Activated B cell treated with CpG ODN at 0.5 μM for 24 hours (primary cell): ENCODE data around the gene CYP2D6. TPM values are rescaled to one million over a fixed set of nuclear protein-coding genes. Genes with fewer than 3 reads are reported as not detected.

Source experiments
- ATAC-seq: fragments of 200-7000 bp; cut with Tn5 transposase; one replicate; pipeline ENCODE4 v1.10.0; 2021; ENCODE audit warnings: low read depth, mild to moderate bottlenecking, moderate library complexity
- CTCF ChIA-PET: fragments of 350-600 bp; sonication (Branson Sonifier 250); formaldehyde crosslinking; loops from one replicate; lab custom pipeline; 2021; ENCODE audit warnings: antibody characterized with exemption; lab: Charles Lee
- POLR2A ChIA-PET: fragments of 350-600 bp; sonication (Branson Sonifier 250); formaldehyde crosslinking; loops from one replicate; lab custom pipeline; 2021; ENCODE audit warnings: antibody characterized with exemption; lab: Charles Lee
- DNase-seq: peaks from one replicate; pipeline ENCODE4 v3.0.0; 2022
- H3K27ac Mint-ChIP-seq: one replicate; pipeline ENCODE4 v1.8.0; 2020; ENCODE audit warnings: mixed read lengths
- H3K27me3 Mint-ChIP-seq: one replicate; pipeline ENCODE4 v1.8.0; 2021; ENCODE audit warnings: mixed read lengths
- H3K36me3 Mint-ChIP-seq: one replicate; pipeline ENCODE4 v1.8.0; 2021; ENCODE audit warnings: low read depth, mixed read lengths
- H3K4me1 Mint-ChIP-seq: one replicate; pipeline ENCODE4 v1.8.0; 2021; ENCODE audit warnings: mixed read lengths
- H3K4me3 Mint-ChIP-seq: one replicate; pipeline ENCODE4 v1.8.0; 2020; ENCODE audit warnings: mild to moderate bottlenecking, mixed read lengths
- H3K9me3 Mint-ChIP-seq: one replicate; pipeline ENCODE4 v1.8.0; 2020; ENCODE audit warnings: mixed read lengths
- intact Hi-C: fragments of 100-400 bp; cut with micrococcal nuclease; formaldehyde crosslinking; loops from one replicate; pipeline ENCODE4 v1.15.1; 2024
- total RNA-seq: library from RNA; stranded (reverse); gene quantifications from 2 replicates; pipeline ENCODE4 v1.2.3, GENCODE V29; 2022
- TF ChIP-seq, protein P1 (sequence below): fragments of 200-600 bp; IDR thresholded peaks from one replicate; pipeline ENCODE4 v1.8.0; 2022; ENCODE audit warnings: antibody characterized with exemption, mild to moderate bottlenecking

CYP2D6 gene
- total RNA-seq, 1 donor from 2014 or later = 2.8 TPM

DNA sequence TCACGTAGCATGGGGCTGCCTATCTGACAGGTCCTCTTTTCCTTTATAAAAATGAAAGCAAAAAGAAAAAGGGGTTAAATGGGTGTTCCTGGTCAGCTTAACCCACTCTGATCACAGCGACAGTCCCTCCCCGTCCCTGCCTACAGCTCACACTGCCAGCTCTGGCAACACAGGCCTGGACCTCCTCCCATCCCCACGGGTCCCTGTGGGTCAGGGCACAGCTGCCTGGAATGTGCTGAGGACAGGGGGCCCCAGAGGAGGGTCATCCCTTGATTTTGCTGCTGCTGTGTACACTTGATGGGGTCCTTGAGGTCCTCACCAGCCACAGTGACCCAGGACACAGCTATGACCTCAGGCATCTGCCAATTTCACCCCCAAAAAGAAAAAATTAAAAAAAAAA is 29.6 kb upstream of the CYP2D6 start:
- no peaks in the 10 kb centered on the region for H3K4me1 Mint-ChIP-seq
- POLR2A ChIA-PET = interaction anchor here (0.6 kb wide), 1 partner anchor 162 kb away, joined by 8 read pairs; the partner anchor contains the start of gene WBP2NL
- intact Hi-C loops = loop anchor here (10.0 kb wide), 1 partner anchor 65 kb away; the partner anchor contains the start of gene NDUFA6
- no peak overlapping the region for H3K27ac Mint-ChIP-seq
- H3K4me3 Mint-ChIP-seq = no peak overlapping the region
- no peaks in the 10 kb centered on the region for H3K27me3 Mint-ChIP-seq
- TF ChIP-seq, protein P1, sequence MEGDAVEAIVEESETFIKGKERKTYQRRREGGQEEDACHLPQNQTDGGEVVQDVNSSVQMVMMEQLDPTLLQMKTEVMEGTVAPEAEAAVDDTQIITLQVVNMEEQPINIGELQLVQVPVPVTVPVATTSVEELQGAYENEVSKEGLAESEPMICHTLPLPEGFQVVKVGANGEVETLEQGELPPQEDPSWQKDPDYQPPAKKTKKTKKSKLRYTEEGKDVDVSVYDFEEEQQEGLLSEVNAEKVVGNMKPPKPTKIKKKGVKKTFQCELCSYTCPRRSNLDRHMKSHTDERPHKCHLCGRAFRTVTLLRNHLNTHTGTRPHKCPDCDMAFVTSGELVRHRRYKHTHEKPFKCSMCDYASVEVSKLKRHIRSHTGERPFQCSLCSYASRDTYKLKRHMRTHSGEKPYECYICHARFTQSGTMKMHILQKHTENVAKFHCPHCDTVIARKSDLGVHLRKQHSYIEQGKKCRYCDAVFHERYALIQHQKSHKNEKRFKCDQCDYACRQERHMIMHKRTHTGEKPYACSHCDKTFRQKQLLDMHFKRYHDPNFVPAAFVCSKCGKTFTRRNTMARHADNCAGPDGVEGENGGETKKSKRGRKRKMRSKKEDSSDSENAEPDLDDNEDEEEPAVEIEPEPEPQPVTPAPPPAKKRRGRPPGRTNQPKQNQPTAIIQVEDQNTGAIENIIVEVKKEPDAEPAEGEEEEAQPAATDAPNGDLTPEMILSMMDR = no peak
- no peak for ATAC-seq
- CTCF ChIA-PET = interaction anchor here (1.5 kb wide), 1 partner anchor 12 kb away, joined by 3 read pairs; no protein-coding TSS in a partner anchor
- peaks cover 52% of the 10 kb centered on the region for H3K36me3 Mint-ChIP-seq
- DNase-seq = no peak
- no peaks in the 10 kb centered on the region for H3K9me3 Mint-ChIP-seq

DNA sequence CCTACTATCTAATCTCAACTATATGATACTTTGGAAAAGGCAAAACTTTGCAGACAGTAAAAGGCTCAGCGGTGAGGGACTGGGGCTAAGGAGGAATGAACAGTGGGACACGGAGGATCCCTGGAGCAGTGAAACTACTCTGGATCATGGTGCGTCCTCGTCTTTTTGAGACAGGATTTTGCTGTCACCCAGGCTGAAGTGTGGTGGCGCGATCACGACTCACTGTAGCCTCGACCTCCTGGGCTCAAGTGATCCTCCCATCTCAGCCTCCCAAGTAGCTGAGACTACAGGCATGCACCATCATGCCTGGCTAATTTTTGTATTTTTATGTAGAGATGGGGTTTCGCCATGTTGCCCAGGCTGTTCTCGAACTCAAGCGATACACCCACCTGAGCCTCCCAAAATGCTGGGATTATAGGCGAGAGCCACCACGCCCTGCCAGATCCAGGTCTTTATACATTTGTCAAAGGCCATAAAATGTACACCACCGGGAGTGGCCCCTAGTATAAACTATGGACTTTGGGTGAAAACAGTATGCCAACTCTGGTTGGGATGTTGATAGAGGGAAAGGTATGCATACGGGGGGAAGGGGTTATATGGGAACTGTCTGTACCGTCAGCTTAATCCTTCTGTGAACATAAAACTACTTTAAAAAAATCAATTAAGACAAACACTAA is 28.0 kb upstream of the CYP2D6 start:
- CTCF ChIA-PET = no interaction called here
- POLR2A ChIA-PET = no interaction called here
- TF ChIP-seq, protein P1 = no peak

DNA sequence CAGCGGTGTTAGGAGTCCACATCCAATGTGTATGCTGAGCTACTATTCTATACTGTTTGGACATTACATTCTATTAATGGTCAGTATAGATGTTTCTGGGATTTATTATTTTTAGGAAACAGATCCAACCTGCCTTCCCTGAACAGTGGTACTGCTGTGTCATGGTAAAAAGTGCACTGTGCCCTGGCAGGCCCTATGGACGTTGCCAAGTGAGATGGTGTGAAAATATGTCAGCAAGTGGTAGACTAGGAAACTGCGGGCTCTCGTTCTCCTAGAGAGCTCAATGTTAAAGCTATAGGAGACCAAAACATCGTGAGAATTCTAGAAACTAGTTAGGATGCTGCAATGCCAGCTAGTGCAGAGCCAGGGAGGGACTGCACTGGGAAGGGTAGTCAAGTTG is 26.0 kb upstream of the CYP2D6 start:
- peaks cover 48% of the 10 kb centered on the region for H3K36me3 Mint-ChIP-seq
- CTCF ChIA-PET = no interaction called here
- DNase-seq = no peak
- POLR2A ChIA-PET = no interaction called here
- H3K4me1 Mint-ChIP-seq = no peaks in the 10 kb centered on the region
- H3K27me3 Mint-ChIP-seq = no peaks in the 10 kb centered on the region
- TF ChIP-seq, protein P1 = no peak
- no peak overlapping the region for H3K27ac Mint-ChIP-seq
- no peak overlapping the region for H3K4me3 Mint-ChIP-seq
- H3K9me3 Mint-ChIP-seq = no peaks in the 10 kb centered on the region
- no peak for ATAC-seq
- intact Hi-C loops = no loop called here

More for the DNA sequence above, 28.0 kb upstream of the CYP2D6 start:
- H3K27ac Mint-ChIP-seq = no peak overlapping the region
- ATAC-seq (no peak), DNase-seq (no peak)
- no peaks in the 10 kb centered on the region for H3K4me1 Mint-ChIP-seq
- H3K27me3 Mint-ChIP-seq = no peaks in the 10 kb centered on the region
- H3K36me3 Mint-ChIP-seq = peaks cover 52% of the 10 kb centered on the region
- intact Hi-C loops = no loop called here
- no peak overlapping the region for H3K4me3 Mint-ChIP-seq
- no peaks in the 10 kb centered on the region for H3K9me3 Mint-ChIP-seq

DNA sequence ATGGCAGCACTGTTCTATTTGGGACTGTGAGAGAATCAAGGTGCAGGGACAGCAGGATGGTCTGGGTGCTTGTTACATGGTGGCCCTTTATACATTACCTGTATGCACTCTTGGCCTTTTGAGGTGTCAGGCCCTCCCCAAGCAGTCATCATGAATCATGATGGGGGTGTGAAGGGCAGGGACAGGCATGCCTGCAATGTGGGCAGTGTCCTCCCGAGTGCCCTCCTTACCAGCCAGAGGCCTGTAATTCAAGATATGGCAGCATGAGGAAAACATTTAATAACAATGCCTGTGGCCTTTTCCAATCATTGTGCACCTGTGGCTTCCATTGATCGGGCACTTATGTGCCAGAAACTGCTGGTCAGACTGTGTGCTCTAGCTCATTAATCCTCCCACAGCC is 25.5 kb upstream of the CYP2D6 start:
- H3K4me1 Mint-ChIP-seq = no peaks in the 10 kb centered on the region
- H3K36me3 Mint-ChIP-seq = peaks cover 51% of the 10 kb centered on the region
- H3K9me3 Mint-ChIP-seq = no peaks in the 10 kb centered on the region
- intact Hi-C loops = no loop called here
- ATAC-seq (no peak), DNase-seq (no peak)
- ChIA-PET POLR2A (no interaction called here), CTCF (no interaction called here)
- H3K27ac Mint-ChIP-seq = no peak overlapping the region
- H3K4me3 Mint-ChIP-seq = no peak overlapping the region
- no peaks in the 10 kb centered on the region for H3K27me3 Mint-ChIP-seq
- TF ChIP-seq, protein P1 = no peak

DNA sequence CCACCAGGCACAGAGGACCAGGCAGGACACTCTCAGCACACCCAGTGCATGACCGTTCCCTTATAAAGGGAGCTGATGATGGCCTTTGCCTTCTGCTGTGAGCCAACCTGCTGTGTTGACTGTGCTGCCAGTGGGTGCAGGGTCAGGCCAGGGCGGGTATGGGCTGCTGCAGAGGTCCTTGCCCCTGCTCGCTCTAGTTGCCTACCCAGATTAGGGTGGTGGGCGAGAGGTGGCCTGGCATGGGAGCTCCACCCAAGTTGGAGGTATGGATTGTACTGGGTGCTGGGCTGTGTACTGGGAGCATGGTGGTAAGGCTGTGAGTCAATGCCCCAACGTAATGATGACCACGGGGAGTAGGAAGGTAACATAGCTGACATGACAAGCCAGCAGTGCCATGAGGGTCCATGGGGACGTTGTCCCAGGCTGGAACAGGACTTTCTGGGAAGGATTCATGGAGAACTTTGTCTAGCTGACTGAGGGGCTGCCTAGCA is 24.5 kb upstream of the CYP2D6 start:
- ATAC-seq (no peak), DNase-seq (no peak)
- H3K36me3 Mint-ChIP-seq = peaks cover 51% of the 10 kb centered on the region
- H3K9me3 Mint-ChIP-seq = no peaks in the 10 kb centered on the region
- H3K27ac Mint-ChIP-seq = no peak overlapping the region
- ChIA-PET POLR2A (no interaction called here), CTCF (interaction anchor here (0.6 kb wide), 1 partner anchor 29 kb away, joined by 3 read pairs; no protein-coding TSS in a partner anchor)
- intact Hi-C loops = no loop called here
- TF ChIP-seq, protein P1 = no peak
- no peaks in the 10 kb centered on the region for H3K27me3 Mint-ChIP-seq
- H3K4me3 Mint-ChIP-seq = no peak overlapping the region
- no peaks in the 10 kb centered on the region for H3K4me1 Mint-ChIP-seq
